BJ (cell line): Measurements from ENCODE around the gene RALB. TPM values are rescaled to one million over a fixed set of nuclear protein-coding genes. Genes with fewer than 3 reads are reported as not detected.
A peak's percentile ranks its signal among the peaks of the same experiment; 100 is the strongest.

ENCODE experiments used
- CTCF ChIA-PET: fragments of 350-600 bp; formaldehyde crosslinking; extraction: SDS; loops from one replicate; lab custom pipeline; 2021; ENCODE audit warnings: antibody characterized with exemption, inconsistent platforms; lab: Yijun Ruan, JAX
- POLR2A ChIA-PET: fragments of 300-600 bp; sonication (Branson Sonifier 250); formaldehyde crosslinking; extraction: SDS; loops from one replicate; lab custom pipeline; 2021; ENCODE audit warnings: antibody characterized with exemption; lab: Charles Lee
- DNase-seq: peaks from one replicate; pipeline ENCODE4 v3.0.0-alpha.2; 2011; ENCODE audit warnings: low read depth
- H3K27me3 ChIP-seq: 2 replicates; pipeline ENCODE4 v1.6.0; 2011; ENCODE audit warnings: low read length; ENCODE audit not compliant: control insufficient read depth, insufficient read depth
- H3K36me3 ChIP-seq: 2 replicates; pipeline ENCODE4 v1.5.1; 2011; ENCODE audit warnings: low read length; ENCODE audit not compliant: control insufficient read depth, insufficient read depth
- H3K4me3 ChIP-seq: 2 replicates; pipeline ENCODE4 v1.5.1; 2011; ENCODE audit warnings: low read depth, mild to moderate bottlenecking, control low read depth, low read length
- polyA plus RNA-seq: library from polyadenylated mRNA; depleted of rRNA; stranded (reverse); fragments of >200 nt; gene quantifications from 2 replicates; pipeline ENCODE4 v1.2.3, GENCODE V29; 2011
- TF ChIP-seq, protein P1 (sequence below): IDR thresholded peaks from 2 replicates; pipeline ENCODE4 v1.5.1; 2011; ENCODE audit warnings: low read depth, mild to moderate bottlenecking, control low read depth, inconsistent platforms, low read length, moderate library complexity; ENCODE audit not compliant: insufficient read depth

The RALB gene
- polyA plus RNA-seq, 1 experiment = 33.3 TPM

GRCh38 chr2:120302301-120302700 lies 49.6 kb downstream of the RALB start:
- no peaks in the 10 kb centered on the region for H3K27me3 ChIP-seq
- H3K36me3 ChIP-seq = peaks cover 14% of the 10 kb centered on the region
- CTCF ChIA-PET = interaction anchor here (6.3 kb wide), 1 partner anchor 10 kb away, joined by 40 read pairs; no protein-coding TSS in a partner anchor
- no peak overlapping the region for H3K4me3 ChIP-seq
- no peak for DNase-seq
- TF ChIP-seq, protein P1, sequence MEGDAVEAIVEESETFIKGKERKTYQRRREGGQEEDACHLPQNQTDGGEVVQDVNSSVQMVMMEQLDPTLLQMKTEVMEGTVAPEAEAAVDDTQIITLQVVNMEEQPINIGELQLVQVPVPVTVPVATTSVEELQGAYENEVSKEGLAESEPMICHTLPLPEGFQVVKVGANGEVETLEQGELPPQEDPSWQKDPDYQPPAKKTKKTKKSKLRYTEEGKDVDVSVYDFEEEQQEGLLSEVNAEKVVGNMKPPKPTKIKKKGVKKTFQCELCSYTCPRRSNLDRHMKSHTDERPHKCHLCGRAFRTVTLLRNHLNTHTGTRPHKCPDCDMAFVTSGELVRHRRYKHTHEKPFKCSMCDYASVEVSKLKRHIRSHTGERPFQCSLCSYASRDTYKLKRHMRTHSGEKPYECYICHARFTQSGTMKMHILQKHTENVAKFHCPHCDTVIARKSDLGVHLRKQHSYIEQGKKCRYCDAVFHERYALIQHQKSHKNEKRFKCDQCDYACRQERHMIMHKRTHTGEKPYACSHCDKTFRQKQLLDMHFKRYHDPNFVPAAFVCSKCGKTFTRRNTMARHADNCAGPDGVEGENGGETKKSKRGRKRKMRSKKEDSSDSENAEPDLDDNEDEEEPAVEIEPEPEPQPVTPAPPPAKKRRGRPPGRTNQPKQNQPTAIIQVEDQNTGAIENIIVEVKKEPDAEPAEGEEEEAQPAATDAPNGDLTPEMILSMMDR = no peak
- POLR2A ChIA-PET = no interaction called here

DNA sequence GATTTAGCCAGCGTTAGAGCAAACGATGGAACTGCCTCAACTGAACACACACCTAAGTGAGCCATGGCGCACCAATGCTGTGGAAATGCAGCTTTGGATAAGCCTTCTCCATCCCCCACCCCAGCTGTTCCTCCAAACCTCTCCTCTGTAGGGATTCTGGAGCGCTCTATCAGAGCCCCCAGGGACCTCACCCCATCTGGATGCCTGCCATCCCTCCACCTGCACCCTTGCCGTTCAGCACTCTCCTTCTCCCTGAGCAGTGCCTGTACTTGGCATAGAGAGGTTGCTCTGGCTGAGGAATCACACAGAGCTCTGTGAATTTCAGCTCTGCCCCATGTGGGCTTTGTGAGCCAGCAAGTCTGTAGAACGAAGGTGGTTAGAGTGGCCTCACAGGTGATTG lies 50.5 kb downstream of the RALB start:
- H3K36me3 ChIP-seq = peaks cover 13% of the 10 kb centered on the region
- TF ChIP-seq, protein P1 = no peak
- ChIA-PET POLR2A (no interaction called here), CTCF (interaction anchor here (6.3 kb wide), 1 partner anchor 9 kb away, joined by 40 read pairs; no protein-coding TSS in a partner anchor)
- H3K27me3 ChIP-seq = no peaks in the 10 kb centered on the region
- no peak overlapping the region for H3K4me3 ChIP-seq
- no peak for DNase-seq

GRCh38 chr2:120305296-120305695 lies 52.6 kb downstream of the RALB start:
- TF ChIP-seq, protein P1 = peak; percentile 47

DNA sequence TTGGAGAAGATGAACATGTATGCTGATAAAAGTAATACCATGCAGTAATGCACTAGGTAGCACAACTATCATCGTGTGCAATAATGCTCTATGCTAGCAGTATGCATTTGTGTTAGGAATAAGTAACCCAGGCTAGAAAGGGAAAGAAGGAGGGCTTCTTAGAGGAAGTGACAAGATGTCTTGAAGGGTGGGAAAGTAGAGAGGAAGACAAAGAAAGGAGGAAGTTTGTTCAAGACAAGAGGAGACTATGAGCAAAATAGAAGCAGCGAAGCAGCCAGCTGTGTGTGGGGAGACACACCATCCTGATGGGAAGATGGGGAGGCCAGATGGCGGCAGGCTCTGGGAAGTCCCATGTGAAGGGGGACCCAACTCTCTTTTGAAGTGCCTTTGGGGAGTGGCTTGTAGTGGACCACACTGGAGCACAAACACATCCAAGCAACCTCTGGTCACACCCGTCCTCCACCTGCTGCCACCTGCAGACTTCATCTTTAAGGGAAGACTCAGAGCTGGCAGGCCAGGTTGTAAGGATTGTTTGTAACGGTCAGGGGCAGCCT lies 53.4 kb downstream of the RALB start:
- DNase-seq = no peak
- POLR2A ChIA-PET = no interaction called here
- Histone ChIP-seq H3K27me3 (no peaks in the 10 kb centered on the region), H3K36me3 (peaks cover 6% of the 10 kb centered on the region), H3K4me3 (no peak overlapping the region)
- CTCF ChIA-PET = interaction anchor here (1.2 to 1.6 kb wide), 4 partner anchors 11 to 376 kb away, joined by 3 to 4 read pairs (median 4); no protein-coding TSS in a partner anchor
- TF ChIP-seq, protein P1 = no peak

More at GRCh38 chr2:120305296-120305695, 52.6 kb downstream of the RALB start:
- CTCF ChIA-PET = interaction anchor here (0.7 to 6.3 kb wide), 8 partner anchors 7 to 591 kb away, joined by 3 to 40 read pairs (median 4); no protein-coding TSS in a partner anchor
- peaks cover 10% of the 10 kb centered on the region for H3K36me3 ChIP-seq
- no peak for DNase-seq
- H3K27me3 ChIP-seq = no peaks in the 10 kb centered on the region
- POLR2A ChIA-PET = no interaction called here
- no peak overlapping the region for H3K4me3 ChIP-seq

DNA sequence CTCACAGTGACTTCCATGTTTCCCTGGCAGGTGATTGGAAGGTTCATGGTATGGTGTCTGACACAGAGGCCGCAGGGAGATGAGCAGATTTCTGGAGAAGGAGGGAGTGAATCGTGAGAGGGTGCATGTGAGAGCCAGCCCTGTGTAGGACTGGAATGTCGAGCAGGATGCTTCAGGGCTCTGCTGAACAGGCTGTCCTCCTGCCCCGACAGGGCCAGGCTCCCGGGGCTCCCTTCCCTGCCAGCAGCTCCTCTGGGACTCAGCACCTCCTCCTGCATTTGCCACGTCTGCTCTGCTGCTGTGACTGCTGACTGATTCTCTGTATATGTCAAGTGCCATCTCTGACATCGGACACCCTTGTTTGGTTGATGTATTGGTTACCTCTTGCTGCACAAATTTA lies 54.8 kb downstream of the RALB start:
- peaks cover 5% of the 10 kb centered on the region for H3K36me3 ChIP-seq
- H3K4me3 ChIP-seq = no peak overlapping the region
- TF ChIP-seq, protein P1 = no peak
- POLR2A ChIA-PET = no interaction called here
- CTCF ChIA-PET = interaction anchor here (1.1 kb wide), 1 partner anchor 10 kb away, joined by 4 read pairs; no protein-coding TSS in a partner anchor
- no peak for DNase-seq
- no peaks in the 10 kb centered on the region for H3K27me3 ChIP-seq
